ENCODE data around the gene ARHGAP15. TPM values are rescaled to one million over a fixed set of nuclear protein-coding genes. Genes with fewer than 3 reads are reported as not detected.

The ARHGAP15 gene
- total RNA-seq, 1 donor from 2014 or later = 6.8 TPM

- no peak for DNase-seq (ENCODE audit: low spot score)
- intact Hi-C loops (cut with DNase I) = no loop called here
These were observed 579.5 kb downstream of the ARHGAP15 start for GRCh38 chr2:143708682-143709081.

DNA sequence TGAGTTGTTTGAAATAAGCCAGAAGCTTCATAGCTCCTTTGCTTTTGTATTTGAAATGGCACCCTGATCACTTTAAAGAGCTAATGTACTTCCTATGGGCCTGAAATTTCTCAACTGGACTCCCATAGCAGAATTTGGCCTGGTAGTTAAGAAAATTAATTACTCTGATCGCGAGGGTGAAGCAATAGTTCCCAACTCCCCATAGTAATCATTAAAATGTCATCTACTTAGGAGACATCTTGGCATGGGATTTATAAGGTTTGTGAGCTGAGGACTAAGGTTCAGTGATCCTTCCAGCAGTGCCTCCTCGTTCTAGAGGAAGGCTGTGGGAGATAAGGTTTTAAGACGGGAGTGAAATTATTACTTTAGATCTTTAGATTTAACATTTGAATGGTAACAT is 581.0 kb downstream of the ARHGAP15 start:
- no peak for DNase-seq (ENCODE audit: low spot score)
- intact Hi-C loops (cut with DNase I) = no loop called here

- intact Hi-C loops (cut with DNase I) = no loop called here
- DNase-seq (ENCODE audit: low spot score) = no peak
These were observed 581.7 kb downstream of the ARHGAP15 start for GRCh38 chr2:143710879-143711278.

DNA sequence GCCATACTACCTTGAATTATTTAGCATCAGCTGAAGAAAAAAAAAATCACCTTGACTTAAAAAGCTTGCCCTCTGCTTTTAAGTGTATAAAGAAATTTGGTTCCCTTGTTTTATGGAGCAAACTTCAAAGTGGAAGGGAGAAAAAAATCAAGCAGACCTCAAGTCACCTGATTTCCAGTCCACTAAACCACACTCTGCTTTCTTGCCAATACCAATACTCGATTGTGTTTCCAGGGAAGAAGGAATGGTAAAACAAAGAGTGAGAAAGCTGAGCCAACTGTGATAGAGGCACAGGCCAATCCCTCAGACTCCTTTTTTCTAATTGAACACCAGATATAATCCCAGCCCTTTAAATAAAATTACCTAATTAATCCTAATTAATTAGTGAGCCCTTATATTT is 587.3 kb downstream of the ARHGAP15 start:
- intact Hi-C loops (cut with DNase I) = no loop called here

DNA sequence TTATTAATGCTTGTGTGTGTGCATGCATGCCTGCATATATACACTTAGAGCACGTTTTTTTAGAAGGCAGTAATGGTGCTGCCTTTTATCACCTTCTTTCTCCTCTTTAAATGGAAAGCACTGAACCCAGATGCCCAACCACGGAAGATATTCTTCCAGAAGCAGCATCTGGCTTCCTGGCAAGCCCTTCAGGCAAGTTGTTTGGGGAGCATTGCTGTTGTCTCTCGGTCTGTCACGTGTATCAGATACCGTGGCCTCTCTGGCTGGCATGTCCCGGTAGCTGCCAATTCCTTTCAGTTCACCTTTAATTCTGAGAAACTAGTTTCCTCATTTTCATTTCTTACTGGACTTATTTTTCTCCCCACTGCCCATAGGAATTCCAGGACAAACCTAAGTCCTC is 587.8 kb downstream of the ARHGAP15 start:
- no peak for DNase-seq (ENCODE audit: low spot score)
- intact Hi-C loops (cut with DNase I) = no loop called here

More for the DNA sequence above, 587.3 kb downstream of the ARHGAP15 start:
- DNase-seq (ENCODE audit: low spot score) = no peak

GRCh38 chr2:143717536-143718168 is 588.4 kb downstream of the ARHGAP15 start:
- intact Hi-C loops (cut with DNase I) = no loop called here
- no peak for DNase-seq (ENCODE audit: low spot score)

GRCh38 chr2:143718745-143719144 is 589.5 kb downstream of the ARHGAP15 start:
- intact Hi-C loops (cut with DNase I) = no loop called here

GRCh38 chr2:143719406-143719805 is 590.2 kb downstream of the ARHGAP15 start:
- intact Hi-C loops (cut with DNase I) = no loop called here
- DNase-seq (ENCODE audit: low spot score) = no peak

More at GRCh38 chr2:143718745-143719144, 589.5 kb downstream of the ARHGAP15 start:
- no peak for DNase-seq (ENCODE audit: low spot score)

DNA sequence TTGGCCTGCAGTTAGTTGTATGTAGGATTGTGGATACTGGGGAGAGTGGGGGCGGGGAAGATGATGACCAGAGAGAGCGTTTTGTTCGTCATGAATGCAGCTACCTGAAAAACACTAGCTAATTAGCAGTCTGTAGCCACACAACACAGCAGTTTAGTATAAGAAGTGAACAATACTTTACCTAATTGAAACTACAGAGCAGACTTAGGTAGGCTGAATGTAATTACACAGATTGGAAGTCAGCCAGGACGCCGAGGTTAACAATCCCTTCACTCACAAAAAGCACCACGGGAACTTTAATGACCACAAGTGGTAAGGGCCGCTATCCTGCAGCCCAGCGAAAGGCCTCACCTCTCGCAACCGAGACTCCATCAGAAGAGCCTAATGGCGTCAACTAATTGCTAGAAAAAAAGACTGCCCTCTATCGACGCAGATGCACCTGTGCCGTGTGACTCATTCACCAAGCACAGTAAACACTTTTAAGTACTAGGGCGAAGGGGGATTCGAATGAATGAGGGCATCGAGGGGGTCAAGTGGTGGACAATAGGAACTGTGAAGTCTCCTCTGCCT is 591.0 kb downstream of the ARHGAP15 start:
- intact Hi-C loops (cut with DNase I) = no loop called here
- no peak for DNase-seq (ENCODE audit: low spot score)

DNA sequence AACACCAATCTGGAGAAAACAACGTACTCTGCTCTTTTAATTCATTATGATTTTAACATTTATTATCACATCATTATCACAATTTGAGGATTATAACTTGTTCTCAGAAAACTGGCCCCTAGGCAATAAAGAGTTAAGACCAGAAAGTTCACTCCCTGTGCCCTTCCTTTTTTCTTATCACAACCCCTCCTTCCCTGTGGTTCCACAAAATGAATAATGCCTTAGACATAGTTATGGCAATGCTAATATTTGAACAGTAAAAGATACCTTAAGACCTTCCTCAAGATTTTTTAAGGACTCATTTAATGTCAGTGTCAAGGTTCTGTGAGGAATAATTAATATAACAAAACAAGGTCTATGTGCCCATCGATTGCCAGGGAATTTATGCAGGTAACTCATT is 596.2 kb downstream of the ARHGAP15 start:
- intact Hi-C loops (cut with DNase I) = no loop called here
- no peak for DNase-seq (ENCODE audit: low spot score)

DNA sequence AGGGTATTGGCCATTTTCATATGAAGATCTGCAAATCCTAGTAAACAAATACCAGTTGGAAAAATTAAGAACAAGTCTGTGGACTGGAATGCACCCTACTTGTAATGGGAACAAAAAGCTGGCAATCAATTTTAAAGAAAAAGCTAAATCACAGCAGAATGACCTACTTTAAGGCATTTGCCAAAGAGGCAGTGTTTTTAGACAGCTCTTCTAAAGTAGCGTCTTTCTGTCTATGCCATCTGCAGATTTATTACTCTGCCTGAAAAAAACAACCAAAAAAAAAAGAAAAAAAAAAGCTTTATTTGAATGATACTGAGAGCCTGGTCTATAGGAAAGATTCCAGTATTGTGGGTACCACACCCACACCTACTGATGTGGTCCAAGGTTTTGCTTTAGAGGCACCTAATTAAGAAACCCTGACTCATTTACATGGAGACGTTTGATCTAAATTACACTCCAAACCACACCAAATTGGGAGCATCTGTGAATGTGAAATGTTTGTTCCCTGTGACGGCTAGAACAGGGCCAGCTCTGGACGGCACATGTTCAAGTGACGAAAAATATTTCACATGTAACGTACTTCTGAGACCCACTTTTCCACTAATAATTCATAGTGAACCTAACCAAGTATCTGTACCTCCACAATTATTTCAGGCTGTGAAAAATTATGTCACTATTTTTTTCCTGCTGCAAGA is 597.1 kb downstream of the ARHGAP15 start:
- no peak for DNase-seq (ENCODE audit: low spot score)
- intact Hi-C loops (cut with DNase I) = no loop called here

GRCh38 chr2:143728498-143728897 is 599.3 kb downstream of the ARHGAP15 start:
- intact Hi-C loops (cut with DNase I) = no loop called here
- no peak for DNase-seq (ENCODE audit: low spot score)

DNA sequence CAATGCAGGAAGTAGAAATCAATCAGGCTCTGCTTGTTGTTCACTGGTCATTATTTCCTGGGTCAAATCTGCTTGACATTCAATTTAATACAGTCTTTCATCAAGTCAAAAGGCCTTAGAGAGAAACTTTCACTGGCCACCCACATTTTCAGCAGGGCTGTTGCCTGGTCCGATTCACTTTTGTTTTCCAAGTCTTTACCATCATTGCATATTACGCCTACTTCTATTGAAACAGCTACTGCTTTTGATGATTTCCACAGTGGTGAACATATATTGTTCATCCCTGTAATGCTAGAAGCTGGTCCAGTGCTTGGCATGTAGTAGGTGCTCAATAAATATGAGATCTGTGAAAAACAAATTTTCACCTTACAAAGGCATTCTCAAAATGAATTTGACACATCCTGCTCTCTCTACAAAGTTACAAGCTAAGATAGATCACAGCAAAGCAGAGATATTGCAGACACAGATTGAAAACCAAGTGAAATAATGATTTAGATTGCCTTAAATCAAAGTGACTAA is 600.1 kb downstream of the ARHGAP15 start:
- intact Hi-C loops (cut with DNase I) = no loop called here
- DNase-seq (ENCODE audit: low spot score) = no peak

DNA sequence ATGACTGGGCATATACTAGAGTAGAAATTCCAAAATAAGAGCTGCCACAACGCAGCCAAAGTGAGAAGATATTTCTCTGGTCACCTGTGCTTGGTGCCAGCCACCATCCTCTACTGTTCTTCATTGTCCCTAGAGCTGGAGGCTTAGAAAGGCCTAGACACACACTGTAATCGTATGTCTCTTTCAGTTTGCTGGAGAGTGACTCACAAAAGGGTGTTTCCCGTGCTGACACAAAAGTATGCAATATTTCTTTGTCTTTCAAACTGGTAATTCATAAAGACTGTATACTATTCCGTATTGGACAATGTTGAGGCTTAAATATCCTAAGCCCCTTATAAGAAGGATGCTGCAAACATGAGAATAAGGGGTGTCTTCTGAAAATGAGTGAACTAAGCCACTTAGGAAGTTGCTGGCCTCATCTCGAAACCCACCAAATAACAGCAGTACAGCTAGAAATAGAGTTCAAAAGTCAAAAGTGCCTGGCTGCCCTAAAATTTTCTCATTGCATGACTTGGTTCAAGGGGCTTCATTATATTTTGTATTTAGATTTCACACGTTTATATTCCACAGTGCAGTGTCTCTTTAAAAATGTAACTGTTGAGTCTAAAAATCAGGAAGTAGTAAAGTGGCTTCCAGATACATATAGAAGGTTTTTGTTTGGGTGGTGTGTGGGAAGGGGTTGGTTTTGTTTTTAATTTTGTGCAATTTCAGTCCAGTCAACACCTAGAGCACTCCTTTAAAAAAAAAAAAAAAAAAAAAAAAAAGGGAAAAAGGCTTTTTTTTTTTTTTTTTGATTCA is 601.1 kb downstream of the ARHGAP15 start:
- intact Hi-C loops (cut with DNase I) = no loop called here
- DNase-seq (ENCODE audit: low spot score) = no peak

- DNase-seq (ENCODE audit: low spot score) = no peak
- intact Hi-C loops (cut with DNase I) = no loop called here
These were observed 601.7 kb downstream of the ARHGAP15 start for GRCh38 chr2:143730953-143731260.

DNA sequence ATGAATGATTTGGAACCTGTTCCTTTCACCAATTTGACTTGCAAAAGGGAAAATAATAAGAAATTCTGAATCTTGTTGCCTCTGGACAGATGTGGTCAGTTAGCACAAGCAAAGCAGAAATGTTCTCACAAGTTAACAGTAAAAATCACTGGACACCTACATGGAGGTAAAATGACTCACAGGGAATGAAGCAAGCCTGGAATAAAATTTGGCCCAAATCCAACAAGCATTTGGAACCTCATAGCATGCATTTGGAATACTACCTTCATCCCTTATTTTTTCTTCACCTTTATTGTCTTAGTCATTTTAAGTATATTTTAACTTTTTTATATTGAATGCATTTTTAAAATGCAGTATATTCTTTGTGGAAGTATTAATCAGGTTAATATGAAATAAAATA is 602.9 kb downstream of the ARHGAP15 start:
- intact Hi-C loops (cut with DNase I) = no loop called here
- no peak for DNase-seq (ENCODE audit: low spot score)

GRCh38 chr2:143732871-143733270 is 603.7 kb downstream of the ARHGAP15 start:
- intact Hi-C loops (cut with DNase I) = no loop called here
- DNase-seq (ENCODE audit: low spot score) = no peak

GRCh38 chr2:143734507-143734906 is 605.3 kb downstream of the ARHGAP15 start:
- intact Hi-C loops (cut with DNase I) = no loop called here
- no peak for DNase-seq (ENCODE audit: low spot score)

- intact Hi-C loops (cut with DNase I) = no loop called here
- no peak for DNase-seq (ENCODE audit: low spot score)
These were observed 607.7 kb downstream of the ARHGAP15 start for GRCh38 chr2:143736904-143737303.

DNA sequence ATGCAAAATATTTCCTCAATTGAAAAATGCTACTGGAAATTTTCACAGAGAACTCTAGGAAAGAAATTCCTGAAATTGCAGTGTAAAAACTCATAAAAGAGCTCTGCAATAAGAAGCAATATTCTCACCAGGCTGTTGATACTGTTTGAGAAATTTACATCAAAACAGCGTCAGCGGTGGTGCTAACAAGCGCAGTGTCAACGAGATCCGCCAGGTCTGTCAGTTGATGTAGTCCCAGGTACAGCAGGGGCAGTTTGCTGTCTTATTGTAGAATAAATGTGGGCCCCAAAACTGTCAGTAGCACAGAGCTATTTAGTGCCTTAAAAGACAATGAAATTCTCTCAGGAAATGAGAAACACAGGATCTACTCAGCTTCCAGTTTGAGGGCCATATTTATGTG is 611.2 kb downstream of the ARHGAP15 start:
- intact Hi-C loops (cut with DNase I) = no loop called here
- no peak for DNase-seq (ENCODE audit: low spot score)
